ENCODE measurements around the gene VWA7. TPM values are rescaled to one million over a fixed set of nuclear protein-coding genes. Genes with fewer than 3 reads are reported as not detected.
"Not testable (repeated sequence)": the region's sequence is repeated elsewhere in the genome, so short reads cannot be mapped to it uniquely, and the experiment has no call there.

Gene VWA7
- total RNA-seq, 1 donor from 2014 or later: 0.62 TPM

DNA sequence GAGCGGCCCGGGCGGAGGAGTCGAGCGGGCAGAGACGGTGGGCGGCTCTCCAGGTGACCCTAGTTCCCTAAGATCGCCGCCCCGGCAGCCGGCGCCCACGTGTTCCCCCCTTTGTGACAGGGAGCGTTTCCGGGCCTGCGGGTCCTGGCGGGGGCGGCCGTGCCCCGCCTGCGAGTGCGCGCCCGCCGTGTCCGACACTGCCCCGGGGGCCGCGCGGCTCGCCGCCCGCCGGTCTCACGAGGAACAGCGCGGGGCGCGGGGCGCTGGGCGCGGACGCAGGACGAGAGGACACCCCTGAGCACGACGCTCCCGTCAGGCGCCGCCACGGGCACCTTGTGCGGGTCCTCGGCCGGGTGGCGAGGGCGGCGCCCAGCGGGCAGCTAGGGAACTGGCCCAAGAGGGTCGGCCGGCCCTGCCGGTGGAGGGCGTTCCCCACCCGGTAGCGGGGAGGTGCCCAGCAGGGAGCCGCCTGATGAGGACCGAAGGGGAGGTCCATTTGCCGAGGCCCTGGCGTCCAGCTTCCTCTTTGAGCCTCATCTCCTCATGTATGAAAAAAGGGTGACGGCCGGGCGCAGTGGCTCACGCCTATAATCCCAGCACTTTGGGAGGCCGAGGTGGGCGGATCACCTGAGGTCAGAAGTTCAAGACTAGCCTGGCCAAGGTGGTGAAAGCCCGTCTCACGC, 18.6 kb upstream of the VWA7 start, which contains the start of gene VARS1:
VARS1 (minus strand) TSS at position 137 of the 683 bp plus-strand sequence. CDS start 535 bp downstream, outside the sequence.
- peak; percentile 96 for DNase-seq (ENCODE audit: low spot score)
- H3K27ac Mint-ChIP-seq (ENCODE audit: unreplicated experiment): peak within 1 kb of the TSS; percentile 100
- no peaks in the 10 kb centered on the region for H3K9me3 Mint-ChIP-seq (ENCODE audit: low read depth)
- H3K4me1 Mint-ChIP-seq (ENCODE audit: low read depth): peaks cover 25% of the 10 kb centered on the region
- peaks cover 7% of the 10 kb centered on the region for H3K36me3 Mint-ChIP-seq (ENCODE audit: low read depth)
- TF ChIP-seq CTCF (IDR thresholded peaks at IDR 0.05): peak; percentile 88
- H3K27me3 Mint-ChIP-seq (ENCODE audit: low read depth): no peaks in the 10 kb centered on the region
- peak within 1 kb of the TSS; percentile 99 for H3K4me3 Mint-ChIP-seq (ENCODE audit: unreplicated experiment)

DNA sequence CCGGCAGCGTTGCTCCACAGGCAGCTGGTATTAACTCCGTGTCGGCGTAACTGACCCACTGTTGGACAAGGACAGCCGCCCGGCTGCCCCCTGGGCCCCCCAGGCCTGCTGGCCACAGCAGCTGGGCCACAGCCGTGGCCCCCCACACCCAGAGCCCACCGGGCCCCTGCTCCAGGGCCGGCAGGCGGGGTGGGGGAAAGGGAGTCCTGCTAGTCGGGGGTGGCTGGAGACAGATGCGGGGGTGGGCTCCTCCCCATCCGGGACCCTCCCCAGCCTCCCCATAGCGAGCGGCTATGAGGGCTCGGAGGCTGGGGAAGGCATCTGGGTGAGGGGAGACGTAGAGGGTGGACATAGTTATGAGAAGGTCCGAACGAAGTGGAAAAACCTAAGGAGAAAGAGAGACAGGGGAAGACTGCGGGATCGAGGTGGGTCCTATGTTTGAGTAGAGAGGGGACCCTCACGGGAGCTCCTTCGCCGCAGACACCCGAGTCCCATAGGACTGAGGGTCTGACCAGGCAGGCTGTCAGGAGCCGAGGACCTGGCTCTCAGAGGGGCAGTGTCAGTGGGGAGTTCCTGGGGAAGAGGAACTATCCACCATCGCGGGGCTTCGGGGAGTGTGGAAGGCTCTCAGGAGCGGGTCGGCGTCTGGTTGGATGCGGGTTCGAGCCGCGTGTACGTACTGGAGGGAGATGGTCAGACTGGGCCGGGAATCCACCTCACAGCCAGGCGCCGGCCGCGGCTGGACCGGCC, 17.9 kb upstream of the VWA7 start:
- no peaks in the 10 kb centered on the region for H3K27me3 Mint-ChIP-seq (ENCODE audit: low read depth)
- H3K27ac Mint-ChIP-seq (ENCODE audit: unreplicated experiment): peak overlapping the region; percentile 100
- H3K4me1 Mint-ChIP-seq (ENCODE audit: low read depth): peaks cover 25% of the 10 kb centered on the region
- H3K36me3 Mint-ChIP-seq (ENCODE audit: low read depth): peaks cover 11% of the 10 kb centered on the region
- DNase-seq (ENCODE audit: low spot score): peak; percentile 87
- no peaks in the 10 kb centered on the region for H3K9me3 Mint-ChIP-seq (ENCODE audit: low read depth)
- H3K4me3 Mint-ChIP-seq (ENCODE audit: unreplicated experiment): peak overlapping the region; percentile 99
- no peak for TF ChIP-seq CTCF (IDR thresholded peaks at IDR 0.05)

GRCh38 chr6:31794294-31794865, 17.3 kb upstream of the VWA7 start:
- H3K36me3 Mint-ChIP-seq (ENCODE audit: low read depth): peaks cover 11% of the 10 kb centered on the region
- no peak for TF ChIP-seq CTCF (IDR thresholded peaks at IDR 0.05)
- H3K4me3 Mint-ChIP-seq (ENCODE audit: unreplicated experiment): peak overlapping the region; percentile 99

DNA sequence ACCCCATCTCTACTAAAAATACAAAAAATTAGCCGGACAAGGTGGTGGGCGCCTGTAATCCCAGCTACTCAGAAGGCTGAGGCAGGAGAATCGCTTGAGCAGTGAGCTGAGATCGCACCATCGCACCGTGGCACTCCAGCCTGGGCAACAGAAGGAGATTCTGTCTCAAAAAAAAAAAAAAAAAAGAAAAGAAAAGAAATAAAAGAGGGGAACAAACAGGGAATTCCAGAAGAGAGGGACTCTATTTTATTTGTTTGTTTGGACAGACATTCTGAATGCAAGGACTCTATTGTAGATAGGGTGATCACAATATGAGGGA, 16.8 kb upstream of the VWA7 start:
- H3K9me3 Mint-ChIP-seq (ENCODE audit: low read depth); H3K27me3 Mint-ChIP-seq (ENCODE audit: low read depth); DNase-seq (ENCODE audit: low spot score): not testable (repeated sequence)
- Mint-ChIP-seq H3K4me1 (ENCODE audit: low read depth) (peaks cover 25% of the 10 kb centered on the region), H3K4me3 (ENCODE audit: unreplicated experiment) (peak overlapping the region; percentile 99), H3K36me3 (ENCODE audit: low read depth) (peaks cover 11% of the 10 kb centered on the region), H3K27ac (ENCODE audit: unreplicated experiment) (peak overlapping the region; percentile 90)

More at GRCh38 chr6:31794294-31794865, 17.3 kb upstream of the VWA7 start:
- no peak for DNase-seq (ENCODE audit: low spot score)
- peak overlapping the region; percentile 90 for H3K27ac Mint-ChIP-seq (ENCODE audit: unreplicated experiment)
- H3K9me3 Mint-ChIP-seq (ENCODE audit: low read depth): no peaks in the 10 kb centered on the region
- H3K4me1 Mint-ChIP-seq (ENCODE audit: low read depth): peaks cover 25% of the 10 kb centered on the region
- no peaks in the 10 kb centered on the region for H3K27me3 Mint-ChIP-seq (ENCODE audit: low read depth)

- no peak for DNase-seq (ENCODE audit: low spot score)
- H3K4me3 Mint-ChIP-seq (ENCODE audit: unreplicated experiment): no peak overlapping the region
- peaks cover 11% of the 10 kb centered on the region for H3K36me3 Mint-ChIP-seq (ENCODE audit: low read depth)
- H3K9me3 Mint-ChIP-seq (ENCODE audit: low read depth): no peaks in the 10 kb centered on the region
- no peaks in the 10 kb centered on the region for H3K27me3 Mint-ChIP-seq (ENCODE audit: low read depth)
- peak overlapping the region; percentile 90 for H3K27ac Mint-ChIP-seq (ENCODE audit: unreplicated experiment)
- peaks cover 25% of the 10 kb centered on the region for H3K4me1 Mint-ChIP-seq (ENCODE audit: low read depth)
- TF ChIP-seq CTCF (IDR thresholded peaks at IDR 0.05): no peak
These were observed 15.6 kb upstream of the VWA7 start for GRCh38 chr6:31792761-31793171.

Measured in chondrocyte (in vitro differentiated cells).